Measurements from ENCODE around the gene DOHH. TPM values are rescaled to one million over a fixed set of nuclear protein-coding genes. Genes with fewer than 3 reads are reported as not detected.
A peak's percentile ranks its signal among the peaks of the same experiment; 100 is the strongest.

DOHH gene
- total RNA-seq, 1 donor from 2014 or later = 28.1 TPM

GRCh38 chr19:3469638-3470499, 30.6 kb downstream of the DOHH start:
- peak; percentile 13 for TF ChIP-seq CTCF (conservative IDR thresholded peaks at IDR 0.05; ENCODE audit: low read depth, low read length)
- no peak for DNase-seq (ENCODE audit: low read depth)
- H3K4me3 ChIP-seq (ENCODE audit: low read depth, low read length) = no peak overlapping the region

GRCh38 chr19:3468211-3468610, 32.3 kb downstream of the DOHH start:
- DNase-seq (ENCODE audit: low read depth) = no peak
- no peak for TF ChIP-seq CTCF (conservative IDR thresholded peaks at IDR 0.05; ENCODE audit: low read depth, low read length)
- no peak overlapping the region for H3K4me3 ChIP-seq (ENCODE audit: low read depth, low read length)

GRCh38 chr19:3467437-3468198, 32.9 kb downstream of the DOHH start:
- no peak for TF ChIP-seq CTCF (conservative IDR thresholded peaks at IDR 0.05; ENCODE audit: low read depth, low read length)
- no peak overlapping the region for H3K4me3 ChIP-seq (ENCODE audit: low read depth, low read length)

DNA sequence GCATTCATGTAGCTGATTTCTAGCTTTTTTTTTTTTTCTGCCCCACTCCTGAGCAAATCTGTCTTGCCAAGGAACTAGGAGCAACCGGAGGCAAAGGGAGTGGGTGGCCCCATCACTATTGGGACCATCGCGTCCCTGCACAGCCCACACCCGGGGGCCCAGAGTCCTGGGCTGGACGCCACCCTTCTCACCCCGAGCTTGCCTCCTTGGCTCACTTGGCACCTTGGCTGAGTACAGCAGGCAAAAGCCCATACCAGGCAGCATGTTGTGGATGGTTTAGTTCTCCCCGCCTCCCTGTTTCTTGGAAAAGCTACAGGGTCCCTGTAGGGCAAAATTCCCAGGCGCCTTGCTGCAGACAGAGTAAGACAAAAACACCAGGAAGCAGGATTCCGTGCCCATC, 33.8 kb downstream of the DOHH start:
- no peak for DNase-seq (ENCODE audit: low read depth)
- no peak for TF ChIP-seq CTCF (conservative IDR thresholded peaks at IDR 0.05; ENCODE audit: low read depth, low read length)
- no peak overlapping the region for H3K4me3 ChIP-seq (ENCODE audit: low read depth, low read length)

More at GRCh38 chr19:3467437-3468198, 32.9 kb downstream of the DOHH start:
- DNase-seq (ENCODE audit: low read depth) = no peak

DNA sequence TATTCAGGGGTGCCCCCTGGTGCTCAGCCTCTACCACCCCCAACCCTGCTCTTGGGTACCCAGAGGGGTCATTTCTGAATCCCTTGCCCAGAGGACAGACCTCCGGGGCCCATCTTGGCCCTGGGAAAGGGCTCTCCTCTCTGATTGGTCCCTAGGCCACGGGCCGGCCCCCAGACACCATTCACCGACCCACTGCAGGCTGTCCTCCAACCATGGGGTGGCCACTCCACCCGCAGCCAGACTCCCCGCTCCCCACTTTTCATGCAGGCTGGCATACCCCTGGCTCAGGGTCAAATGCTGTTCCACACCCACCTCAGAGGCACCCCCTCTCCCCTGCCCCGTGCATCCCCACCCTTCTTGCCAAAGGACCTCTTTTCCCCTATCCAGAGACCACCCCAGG, 34.9 kb downstream of the DOHH start:
- DNase-seq (ENCODE audit: low read depth) = no peak
- no peak for TF ChIP-seq CTCF (conservative IDR thresholded peaks at IDR 0.05; ENCODE audit: low read depth, low read length)
- no peak overlapping the region for H3K4me3 ChIP-seq (ENCODE audit: low read depth, low read length)

- DNase-seq (ENCODE audit: low read depth) = no peak
- no peak for TF ChIP-seq CTCF (conservative IDR thresholded peaks at IDR 0.05; ENCODE audit: low read depth, low read length)
- no peak overlapping the region for H3K4me3 ChIP-seq (ENCODE audit: low read depth, low read length)
Measured at GRCh38 chr19:3464587-3465235, 35.8 kb downstream of the DOHH start.
